ENCODE results near the gene FMNL3. TPM values are rescaled to one million over a fixed set of nuclear protein-coding genes. Genes with fewer than 3 reads are reported as not detected.

The FMNL3 gene
- total and polyA plus RNA-seq, 2 of the 8 experiments (the other 6 are each of a cell fraction or from before 2014, with no cell fraction given) = 8.6 to 29.0 TPM

DNA sequence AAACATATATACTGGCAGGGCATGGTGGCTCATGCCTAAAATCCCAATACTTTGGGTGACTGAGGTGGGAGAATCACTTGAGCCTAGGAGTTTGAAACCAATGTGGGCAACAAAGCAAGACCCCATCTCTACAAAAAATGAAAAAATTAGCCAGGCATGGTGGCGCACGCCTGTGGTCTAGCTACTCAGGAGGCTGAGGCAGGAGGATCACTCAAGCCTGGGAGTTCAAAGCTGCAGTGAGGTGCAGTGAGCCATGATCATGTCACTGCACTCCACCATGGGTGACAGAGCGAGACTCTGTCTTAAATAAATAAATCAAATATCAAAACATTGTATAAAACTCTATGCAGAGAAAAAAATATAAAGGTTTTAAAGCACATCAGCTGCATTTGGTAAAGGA, 5.2 kb downstream of the FMNL3 start:
- Histone ChIP-seq H3K27ac (ENCODE audit: low read depth, low read length) (no peak overlapping the region), H3K27me3 (replicated peaks in 1 of 4; ENCODE audit: control insufficient read depth in 3 of 4, extremely low read depth in 1 of 4, insufficient read depth in 3 of 4, low read length in 3 of 4) (no peaks in the 10 kb centered on the region), H4K91ac (replicated peaks; ENCODE audit: insufficient read length, low read length) (no peak overlapping the region), H3K14ac (ENCODE audit: insufficient read length) (no peak overlapping the region), H3K4ac (replicated peaks; ENCODE audit: insufficient read length, low read depth, low read length) (no peak overlapping the region), H2BK5ac (ENCODE audit: low read depth, low read length) (no peak overlapping the region), H2AK5ac (ENCODE audit: low read depth, low read length) (no peak overlapping the region), H3K18ac (ENCODE audit: extremely low read depth, low read length) (no peak overlapping the region), H3K23ac (ENCODE audit: insufficient read length) (no peak overlapping the region), H3K4me1 (replicated peaks in 1 of 4; ENCODE audit: control insufficient read depth in 3 of 4, insufficient read depth in 4 of 4, low read length in 3 of 4) (peaks cover 14 to 46% (median 21%) of the 10 kb centered on the region in 4 experiments), H3K56ac (replicated peaks; ENCODE audit: insufficient read length, low read depth, low read length) (no peak overlapping the region), H3K9me3 (ENCODE audit: insufficient read depth in 2 of 2, low read depth in 1 of 2, low read length in 1 of 2) (no peaks in the 10 kb centered on the region), H3K4me3 (ENCODE audit: extremely low read depth in 1 of 4, insufficient read depth in 2 of 4, low read depth in 3 of 4, low read length in 4 of 4) (no peak overlapping the region), H3K23me2 (ENCODE audit: low read depth, low read length) (peaks cover 12% of the 10 kb centered on the region), H3K79me2 (ENCODE audit: control insufficient read depth in 1 of 2, insufficient read depth in 2 of 2, low read length in 2 of 2) (peaks cover 9 to 64% of the 10 kb centered on the region in 2 experiments), H2BK120ac (replicated peaks; ENCODE audit: low read depth, low read length) (no peak overlapping the region), H3K9ac (replicated peaks in 1 of 4; ENCODE audit: extremely low read depth in 1 of 4, low read depth in 3 of 4, low read length in 3 of 4) (no peak overlapping the region), H2BK15ac (ENCODE audit: low read length) (no peak overlapping the region), H2BK20ac (ENCODE audit: low read length) (no peak overlapping the region), H4K20me1 (replicated peaks in 1 of 2; ENCODE audit: control insufficient read depth in 1 of 2, insufficient read depth in 2 of 2, low read length in 2 of 2) (peaks cover 3 to 10% of the 10 kb centered on the region in 2 experiments), H4K5ac (ENCODE audit: insufficient read length, low read depth, low read length) (no peak overlapping the region), H4K8ac (ENCODE audit: extremely low read depth, insufficient read depth, low read length) (no peak overlapping the region), H3K4me2 (ENCODE audit: insufficient read depth in 1 of 2, low read depth in 2 of 2, low read length in 2 of 2) (no peak overlapping the region), H3K36me3 (ENCODE audit: control insufficient read depth in 2 of 4, insufficient read depth in 4 of 4, low read length in 3 of 4) (no peaks in the 10 kb centered on the region), H3K79me1 (ENCODE audit: low read depth, low read length) (no peaks in the 10 kb centered on the region; the same call in 1 of the 2 replicates), H2BK12ac (ENCODE audit: low read depth, low read length) (no peak overlapping the region; the same call in 1 of the 2 replicates), H2AFZ (ENCODE audit: low read length) (no peak overlapping the region)
- FAIRE-seq (no peak), DNase-seq (ENCODE audit: low read depth in 1 of 2, low spot score in 2 of 2) (no peak)
- CTCF ChIA-PET (ENCODE audit: partially characterized antibody) = interaction anchor here (0.8 to 10.3 kb wide), 7 partner anchors 10 to 137 kb away, joined by 4 to 222 read pairs (median 25); no protein-coding TSS in a partner anchor
- TF ChIP-seq POLR2A (IDR thresholded peaks at IDR 0.05; ENCODE audit: control extremely low read depth in 1 of 2, low read depth in 2 of 2, low read length in 2 of 2) (no peak), BACH1 (IDR thresholded peaks at IDR 0.05; ENCODE audit: low read length) (no peak), ASH2L (IDR thresholded peaks at IDR 0.05; ENCODE audit: low read length) (no peak), CREB1 (IDR thresholded peaks at IDR 0.05) (no peak)
- WGBS, 2 experiments (ENCODE audit: extremely low coverage in 1 of 2, insufficient coverage in 1 of 2, insufficient read length in 1 of 2, insufficient replicate concordance in 2 of 2, low coverage in 1 of 2, low lambda C conversion rate in 2 of 2, missing lambda C conversion rate in 1 of 2) = 93% methylated on average over 3 of the region's 3 CpGs; no CpG with 5 or more reads in 1 of the 2 experiments
- POLR2A ChIA-PET (ENCODE audit: partially characterized antibody) = interaction anchor here (1.1 to 2.5 kb wide), 4 partner anchors 11 to 58 kb away, joined by 3 to 11 read pairs (median 5); no protein-coding TSS in a partner anchor

Data from H1 (cell line).